Daoy (cell line): ENCODE data around the gene LRCH2. TPM values are rescaled to one million over a fixed set of nuclear protein-coding genes. Genes with fewer than 3 reads are reported as not detected.
"Not testable (repeated sequence)": the region's sequence is repeated elsewhere in the genome, so short reads cannot be mapped to it uniquely, and the experiment has no call there.

Experiments
- DNase-seq: peaks from one replicate; pipeline ENCODE4 v3.0.0-alpha.2; 2015; ENCODE audit warnings: low read depth
- total RNA-seq: library from RNA; depleted of rRNA; stranded (reverse); fragments of >200 nt; shearing (Covaris generic); gene quantifications from 2 replicates; pipeline ENCODE4 v1.2.3, GENCODE V29; 2014

LRCH2 gene
- total RNA-seq, 1 experiment from 2014 or later, result 2.8 TPM

- no peak for DNase-seq
These were observed 19.7 kb downstream of the LRCH2 start for GRCh38 chrX:115214151-115214550.

- not testable (repeated sequence) for DNase-seq
These were observed 24.3 kb downstream of the LRCH2 start for GRCh38 chrX:115209547-115209946.

- no peak for DNase-seq
These were observed 29.9 kb downstream of the LRCH2 start for GRCh38 chrX:115204040-115204439.

GRCh38 chrX:115192244-115192700 is 41.6 kb downstream of the LRCH2 start:
- no peak for DNase-seq

GRCh38 chrX:115191490-115192243 is 42.2 kb downstream of the LRCH2 start:
- no peak for DNase-seq

GRCh38 chrX:115190636-115191489 is 43.0 kb downstream of the LRCH2 start:
- DNase-seq, result no peak

GRCh38 chrX:115189646-115190635 is 44.0 kb downstream of the LRCH2 start:
- no peak for DNase-seq

GRCh38 chrX:115189110-115189509 is 44.8 kb downstream of the LRCH2 start, which contains the start of gene RBMXL3:
Gene RBMXL3 (plus strand): TSS chrX:115189410. CDS start chrX:115189442, 32 bp downstream.
- no peak for DNase-seq

GRCh38 chrX:115183980-115184379 is 49.9 kb downstream of the LRCH2 start:
- DNase-seq, result no peak

- DNase-seq, result no peak
These were observed 55.4 kb downstream of the LRCH2 start for GRCh38 chrX:115178473-115178872.

GRCh38 chrX:115177932-115178331 is 56.0 kb downstream of the LRCH2 start:
- no peak for DNase-seq

- no peak for DNase-seq
These were observed 59.3 kb downstream of the LRCH2 start for GRCh38 chrX:115174548-115174947.

GRCh38 chrX:115173181-115173580 is 60.7 kb downstream of the LRCH2 start:
- DNase-seq, result no peak

GRCh38 chrX:115147220-115147619 is 86.7 kb downstream of the LRCH2 start:
- DNase-seq, result no peak

- DNase-seq, result no peak
These were observed 91.8 kb downstream of the LRCH2 start for GRCh38 chrX:115142057-115142456.

GRCh38 chrX:115138040-115138439 is 95.9 kb downstream of the LRCH2 start:
- no peak for DNase-seq

- no peak for DNase-seq
These were observed 99.5 kb downstream of the LRCH2 start for GRCh38 chrX:115134382-115134781.

GRCh38 chrX:115112411-115112810 is 121.5 kb downstream of the LRCH2 start:
- DNase-seq, result no peak

GRCh38 chrX:115098897-115099296 is 135.0 kb downstream of the LRCH2 start:
- DNase-seq, result no peak

- no peak for DNase-seq
These were observed 140.7 kb downstream of the LRCH2 start for GRCh38 chrX:115093191-115093590.

- DNase-seq, result no peak
These were observed 144.5 kb downstream of the LRCH2 start for GRCh38 chrX:115089419-115089818.

GRCh38 chrX:115068896-115069295 is 165.0 kb downstream of the LRCH2 start:
- no peak for DNase-seq
